Loucy (cell line): ENCODE measurements around the gene SVEP1.

ENCODE experiments used
- H2AFZ ChIP-seq: fragments of 200-600 bp; sonication (generic); 2 replicates; pipeline ENCODE4 v1.6.0; 2016; ENCODE audit warnings: antibody characterized with exemption, mild to moderate bottlenecking, low read length, moderate library complexity
- H3F3A ChIP-seq: fragments of 200-600 bp; 2 replicates; pipeline ENCODE4 v1.6.0; 2016; ENCODE audit warnings: antibody characterized with exemption, low read depth, mild to moderate bottlenecking
- H3K27me3 ChIP-seq: fragments of 200-600 bp; sonication (generic); 2 replicates; pipeline ENCODE4 v1.6.1; 2014; ENCODE audit warnings: low read length, mild to moderate bottlenecking; ENCODE audit not compliant: insufficient read depth, poor library complexity, severe bottlenecking
- H3K36me3 ChIP-seq: fragments of 200-600 bp; sonication (generic); 2 replicates; pipeline ENCODE4 v1.6.1; 2016; ENCODE audit warnings: low read length; ENCODE audit not compliant: insufficient read depth
- H3K4me1 ChIP-seq: fragments of 200-600 bp; sonication (generic); 2 replicates; pipeline ENCODE4 v1.5.1; 2014; ENCODE audit warnings: low read length, mild to moderate bottlenecking; ENCODE audit not compliant: insufficient read depth, poor library complexity, severe bottlenecking
- H3K4me2 ChIP-seq: fragments of 200-600 bp; sonication (generic); 2 replicates; pipeline ENCODE4 v1.6.0; 2014; ENCODE audit warnings: antibody characterized with exemption, low read length, low read depth, mild to moderate bottlenecking; ENCODE audit not compliant: poor library complexity, severe bottlenecking
- H3K4me3 ChIP-seq: fragments of 200-600 bp; sonication (generic); 2 replicates; pipeline ENCODE4 v1.5.1; 2014; ENCODE audit warnings: low read length, mild to moderate bottlenecking, mixed read lengths; ENCODE audit not compliant: poor library complexity, severe bottlenecking
- H3K79me2 ChIP-seq: fragments of 200-600 bp; sonication (generic); 2 replicates; pipeline ENCODE4 v1.6.1; 2014; ENCODE audit warnings: low read length; ENCODE audit not compliant: insufficient read depth
- H3K9ac ChIP-seq: fragments of 200-600 bp; sonication (generic); 2 replicates; pipeline ENCODE4 v1.6.0; 2014; ENCODE audit warnings: mild to moderate bottlenecking, low read depth, low read length, moderate library complexity; ENCODE audit not compliant: poor library complexity, severe bottlenecking
- H3K9me2 ChIP-seq: fragments of 200-600 bp; sonication (generic); replicated peaks from 2 replicates; pipeline ENCODE4 v1.6.1; 2016; ENCODE audit warnings: low read depth, low read length, mixed read lengths
- H3K9me3 ChIP-seq: fragments of 200-600 bp; sonication (generic); 2 replicates; pipeline ENCODE4 v1.6.1; 2014; ENCODE audit warnings: mild to moderate bottlenecking, antibody characterized with exemption, low read length, low read depth; ENCODE audit not compliant: insufficient read depth
- H4K20me1 ChIP-seq: fragments of 200-600 bp; sonication (generic); 2 replicates; pipeline ENCODE4 v1.6.0; 2014; ENCODE audit warnings: antibody characterized with exemption, low read length, mild to moderate bottlenecking; ENCODE audit not compliant: insufficient read depth, poor library complexity, severe bottlenecking
- EZH2phosphoT487 ChIP-seq: fragments of 200-600 bp; IDR thresholded peaks from 2 replicates; pipeline ENCODE4 v1.6.1; 2018; ENCODE audit warnings: antibody characterized with exemption, mild to moderate bottlenecking, moderate library complexity, borderline replicate concordance
- TF ChIP-seq, protein P1 (sequence below): fragments of 200-600 bp; sonication (generic); conservative IDR thresholded peaks from 2 replicates; pipeline ENCODE4 v1.5.1; 2014; ENCODE audit warnings: mild to moderate bottlenecking, antibody characterized with exemption, low read length

Gene SVEP1

DNA sequence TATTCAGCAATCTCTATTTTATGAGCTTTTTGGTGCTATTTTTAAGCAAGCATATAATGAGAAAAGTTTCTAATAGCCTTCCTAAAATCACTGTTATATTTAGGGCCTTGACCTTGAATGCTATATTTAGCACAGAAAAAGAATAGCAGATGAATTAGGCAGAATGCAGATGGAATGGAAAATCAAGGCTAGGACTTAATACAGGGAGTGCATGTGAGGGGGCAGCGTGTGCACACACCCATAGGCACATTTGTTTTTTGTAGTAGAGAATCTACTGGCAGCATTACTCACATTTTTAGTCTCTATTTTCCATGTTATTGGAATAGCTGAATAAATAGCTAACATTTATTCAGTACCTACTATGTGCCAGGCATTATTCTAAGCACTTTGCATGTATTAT lies 79.9 kb downstream of the SVEP1 start:
- TF ChIP-seq, protein P1, sequence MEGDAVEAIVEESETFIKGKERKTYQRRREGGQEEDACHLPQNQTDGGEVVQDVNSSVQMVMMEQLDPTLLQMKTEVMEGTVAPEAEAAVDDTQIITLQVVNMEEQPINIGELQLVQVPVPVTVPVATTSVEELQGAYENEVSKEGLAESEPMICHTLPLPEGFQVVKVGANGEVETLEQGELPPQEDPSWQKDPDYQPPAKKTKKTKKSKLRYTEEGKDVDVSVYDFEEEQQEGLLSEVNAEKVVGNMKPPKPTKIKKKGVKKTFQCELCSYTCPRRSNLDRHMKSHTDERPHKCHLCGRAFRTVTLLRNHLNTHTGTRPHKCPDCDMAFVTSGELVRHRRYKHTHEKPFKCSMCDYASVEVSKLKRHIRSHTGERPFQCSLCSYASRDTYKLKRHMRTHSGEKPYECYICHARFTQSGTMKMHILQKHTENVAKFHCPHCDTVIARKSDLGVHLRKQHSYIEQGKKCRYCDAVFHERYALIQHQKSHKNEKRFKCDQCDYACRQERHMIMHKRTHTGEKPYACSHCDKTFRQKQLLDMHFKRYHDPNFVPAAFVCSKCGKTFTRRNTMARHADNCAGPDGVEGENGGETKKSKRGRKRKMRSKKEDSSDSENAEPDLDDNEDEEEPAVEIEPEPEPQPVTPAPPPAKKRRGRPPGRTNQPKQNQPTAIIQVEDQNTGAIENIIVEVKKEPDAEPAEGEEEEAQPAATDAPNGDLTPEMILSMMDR: no peak
- no peak for TF ChIP-seq EZH2phosphoT487

DNA sequence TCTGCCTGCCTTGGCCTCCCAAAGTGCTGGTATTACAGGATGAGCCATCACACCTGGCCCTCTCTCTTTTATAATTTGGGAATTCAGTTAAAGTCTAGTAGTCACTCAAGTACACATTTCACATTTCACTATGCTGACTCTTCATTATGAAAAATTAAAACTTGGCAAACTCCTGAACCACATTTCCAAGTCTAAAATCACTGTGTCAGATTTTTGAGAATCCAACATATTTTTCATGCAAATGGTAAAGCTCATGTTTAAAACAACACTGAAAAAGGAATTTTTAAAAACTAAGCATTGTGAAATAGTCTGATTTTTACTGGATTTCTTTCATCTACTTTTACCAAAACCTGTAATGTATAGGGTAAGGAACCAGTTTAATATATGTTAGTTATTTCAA lies 92.3 kb downstream of the SVEP1 start:
- Histone ChIP-seq H3K4me2 (no peak overlapping the region), H3F3A (no peaks in the 10 kb centered on the region), H3K9me3 (no peaks in the 10 kb centered on the region), H4K20me1 (no peaks in the 10 kb centered on the region), H3K27me3 (no peaks in the 10 kb centered on the region), H3K79me2 (no peaks in the 10 kb centered on the region), H3K4me1 (no peaks in the 10 kb centered on the region), H3K9me2 (no peaks in the 10 kb centered on the region), H3K4me3 (no peak overlapping the region), H2AFZ (no peak overlapping the region), H3K9ac (no peak overlapping the region), H3K36me3 (no peaks in the 10 kb centered on the region)
- TF ChIP-seq, protein P1: no peak
- no peak for TF ChIP-seq EZH2phosphoT487

More for the DNA sequence above, 79.9 kb downstream of the SVEP1 start:
- no peaks in the 10 kb centered on the region for H3K9me2 ChIP-seq
- H3K4me1 ChIP-seq: no peaks in the 10 kb centered on the region
- no peak overlapping the region for H3K9ac ChIP-seq
- H3K4me3 ChIP-seq: no peak overlapping the region
- H3K36me3 ChIP-seq: no peaks in the 10 kb centered on the region
- no peaks in the 10 kb centered on the region for H4K20me1 ChIP-seq
- H2AFZ ChIP-seq: no peak overlapping the region
- no peaks in the 10 kb centered on the region for H3K9me3 ChIP-seq
- H3K4me2 ChIP-seq: no peak overlapping the region
- H3K27me3 ChIP-seq: no peaks in the 10 kb centered on the region
- no peaks in the 10 kb centered on the region for H3K79me2 ChIP-seq
- H3F3A ChIP-seq: no peaks in the 10 kb centered on the region

DNA sequence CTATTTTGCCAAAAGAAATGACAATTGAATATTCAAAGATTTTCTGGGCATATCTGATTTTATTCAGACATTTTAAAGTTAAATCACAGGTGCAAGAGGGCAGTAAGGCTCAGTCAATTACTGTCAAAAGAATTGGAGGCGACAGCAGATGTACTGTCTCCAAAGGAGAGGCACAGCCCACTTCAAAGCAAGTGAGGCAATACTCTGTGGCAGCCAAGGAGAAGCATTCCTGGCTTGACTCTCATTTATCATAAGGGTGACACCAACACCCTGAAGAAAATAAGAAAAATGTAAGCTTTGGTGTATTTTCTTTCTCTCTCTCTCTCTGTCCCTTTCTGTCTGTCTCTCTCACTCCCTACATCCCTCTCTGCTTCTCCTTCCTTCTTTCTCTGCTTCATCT lies 93.3 kb downstream of the SVEP1 start:
- Histone ChIP-seq H3K4me2 (no peak overlapping the region), H3F3A (no peaks in the 10 kb centered on the region), H3K9me3 (no peaks in the 10 kb centered on the region), H3K4me1 (no peaks in the 10 kb centered on the region), H3K27me3 (no peaks in the 10 kb centered on the region), H3K4me3 (no peak overlapping the region), H2AFZ (no peak overlapping the region), H4K20me1 (no peaks in the 10 kb centered on the region), H3K9ac (no peak overlapping the region), H3K36me3 (no peaks in the 10 kb centered on the region), H3K9me2 (no peaks in the 10 kb centered on the region), H3K79me2 (no peaks in the 10 kb centered on the region)
- no peak for TF ChIP-seq EZH2phosphoT487
- TF ChIP-seq, protein P1: no peak
